SK-MEL-5 (cell line): ENCODE measurements around the gene SLC22A23. TPM values are rescaled to one million over a fixed set of nuclear protein-coding genes. Genes with fewer than 3 reads are reported as not detected.

Experiments
- DNase-seq: peaks from one replicate; pipeline ENCODE4 v3.0.0-alpha.2; 2016; ENCODE audit warnings: low read depth, low spot score
- in situ Hi-C: cut with HindIII; loops from 2 replicates; pipeline ENCODE4 v1.10.0; 2016; ENCODE audit warnings: low sequenced_read_pairs, high pct_unique_total_duplicates, low pct_unique_long_range_greater_than_20kb
- total RNA-seq: library from RNA; depleted of rRNA; stranded (reverse); fragments of >200 nt; shearing (Covaris generic); gene quantifications from 2 replicates; pipeline ENCODE4 v1.2.3, GENCODE V29; 2014

SLC22A23 gene
- total RNA-seq, 1 experiment from 2014 or later, result 6.2 TPM

GRCh38 chr6:3415082-3415453 is 41.8 kb downstream of the SLC22A23 start:
- in situ Hi-C loops, result loop anchor here (25.0 kb wide), 1 partner anchor 97 kb away; no protein-coding TSS in a partner anchor

GRCh38 chr6:3414327-3415081 is 42.3 kb downstream of the SLC22A23 start:
- no peak for DNase-seq
- in situ Hi-C loops, result loop anchor here (25.0 kb wide), 1 partner anchor 98 kb away; no protein-coding TSS in a partner anchor

More at GRCh38 chr6:3415082-3415453, 41.8 kb downstream of the SLC22A23 start:
- no peak for DNase-seq

- in situ Hi-C loops, result loop anchor here (25.0 kb wide), 1 partner anchor 99 kb away; no protein-coding TSS in a partner anchor
These were observed 43.3 kb downstream of the SLC22A23 start for GRCh38 chr6:3413592-3413991.

GRCh38 chr6:3412779-3413500 is 43.9 kb downstream of the SLC22A23 start:
- DNase-seq, result no peak
- in situ Hi-C loops, result loop anchor here (25.0 kb wide), 1 partner anchor 99 kb away; no protein-coding TSS in a partner anchor

More at GRCh38 chr6:3413592-3413991, 43.3 kb downstream of the SLC22A23 start:
- DNase-seq, result no peak

- DNase-seq, result no peak
- in situ Hi-C loops, result loop anchor here (25.0 kb wide), 1 partner anchor 100 kb away; no protein-coding TSS in a partner anchor
These were observed 44.7 kb downstream of the SLC22A23 start for GRCh38 chr6:3411967-3412778.

GRCh38 chr6:3410385-3411360 is 46.2 kb downstream of the SLC22A23 start:
- DNase-seq, result peak; percentile 90
- in situ Hi-C loops, result loop anchor here (25.0 kb wide), 1 partner anchor 102 kb away; no protein-coding TSS in a partner anchor

- in situ Hi-C loops, result loop anchor here (25.0 kb wide), 1 partner anchor 102 kb away; no protein-coding TSS in a partner anchor
- DNase-seq, result no peak
These were observed 47.0 kb downstream of the SLC22A23 start for GRCh38 chr6:3409699-3410384.

GRCh38 chr6:3408665-3409064 is 48.2 kb downstream of the SLC22A23 start:
- no peak for DNase-seq
- in situ Hi-C loops, result loop anchor here (25.0 kb wide), 1 partner anchor 104 kb away; no protein-coding TSS in a partner anchor

GRCh38 chr6:3407840-3408239 is 49.0 kb downstream of the SLC22A23 start:
- no peak for DNase-seq
- in situ Hi-C loops, result loop anchor here (25.0 kb wide), 1 partner anchor 104 kb away; no protein-coding TSS in a partner anchor

GRCh38 chr6:3406891-3407809 is 49.7 kb downstream of the SLC22A23 start:
- in situ Hi-C loops, result loop anchor here (25.0 kb wide), 1 partner anchor 105 kb away; no protein-coding TSS in a partner anchor
- DNase-seq, result no peak

GRCh38 chr6:3406362-3406821 is 50.5 kb downstream of the SLC22A23 start:
- no peak for DNase-seq
- in situ Hi-C loops, result loop anchor here (25.0 kb wide), 1 partner anchor 106 kb away; no protein-coding TSS in a partner anchor

- in situ Hi-C loops, result loop anchor here (25.0 kb wide), 1 partner anchor 107 kb away; no protein-coding TSS in a partner anchor
These were observed 51.2 kb downstream of the SLC22A23 start for GRCh38 chr6:3405679-3406078.

GRCh38 chr6:3405182-3405518 is 51.7 kb downstream of the SLC22A23 start:
- DNase-seq, result no peak
- in situ Hi-C loops, result loop anchor here (25.0 kb wide), 1 partner anchor 107 kb away; no protein-coding TSS in a partner anchor

More at GRCh38 chr6:3405679-3406078, 51.2 kb downstream of the SLC22A23 start:
- no peak for DNase-seq
